HG02840 (cell line): ENCODE results near the gene ANTXR1.
"Not testable (repeated sequence)": the region's sequence is repeated elsewhere in the genome, so short reads cannot be mapped to it uniquely, and the experiment has no call there.

Experiments
- ATAC-seq: cut with Tn5 transposase; IDR thresholded peaks from one replicate; pipeline ENCODE4 v1.9.1; 2021; ENCODE audit warnings: mild to moderate bottlenecking, moderate library complexity, moderate number of reproducible peaks; ENCODE audit not compliant: unreplicated experiment, low FRiP score

Gene ANTXR1

GRCh38 chr2:69221960-69222751, 209.2 kb downstream of the ANTXR1 start:
- no peak for ATAC-seq

- ATAC-seq: no peak
These were observed 210.1 kb downstream of the ANTXR1 start for GRCh38 chr2:69222953-69223658.

- no peak for ATAC-seq
These were observed 211.0 kb downstream of the ANTXR1 start for GRCh38 chr2:69223759-69224511.

GRCh38 chr2:69224512-69224837, 211.5 kb downstream of the ANTXR1 start:
- ATAC-seq: no peak

GRCh38 chr2:69225933-69226332, 213.0 kb downstream of the ANTXR1 start:
- ATAC-seq: no peak

GRCh38 chr2:69226903-69227302, 213.9 kb downstream of the ANTXR1 start:
- ATAC-seq: no peak

- no peak for ATAC-seq
These were observed 214.7 kb downstream of the ANTXR1 start for GRCh38 chr2:69227716-69228115.

- ATAC-seq: not testable (repeated sequence)
These were observed 218.0 kb downstream of the ANTXR1 start for GRCh38 chr2:69230946-69231345.

GRCh38 chr2:69231612-69232277, 218.8 kb downstream of the ANTXR1 start:
- no peak for ATAC-seq

- not testable (repeated sequence) for ATAC-seq
These were observed 222.9 kb downstream of the ANTXR1 start for GRCh38 chr2:69235835-69236234.

GRCh38 chr2:69237070-69237670, 224.2 kb downstream of the ANTXR1 start:
- no peak for ATAC-seq

- ATAC-seq: no peak
These were observed 225.6 kb downstream of the ANTXR1 start for GRCh38 chr2:69238449-69239031.

GRCh38 chr2:69241093-69241492, 228.1 kb downstream of the ANTXR1 start:
- ATAC-seq: no peak

GRCh38 chr2:69241664-69242514, 228.9 kb downstream of the ANTXR1 start:
- no peak for ATAC-seq

GRCh38 chr2:69242651-69243051, 229.7 kb downstream of the ANTXR1 start:
- no peak for ATAC-seq

- no peak for ATAC-seq
These were observed 230.7 kb downstream of the ANTXR1 start for GRCh38 chr2:69243652-69244051.

GRCh38 chr2:69244882-69245281, 231.9 kb downstream of the ANTXR1 start:
- ATAC-seq: no peak

- ATAC-seq: no peak
These were observed 234.6 kb downstream of the ANTXR1 start for GRCh38 chr2:69247583-69247982.

GRCh38 chr2:69248232-69248631, 235.3 kb downstream of the ANTXR1 start:
- ATAC-seq: no peak
